ENCODE measurements around the gene SRGAP2C.
"Not testable (repeated sequence)": the region's sequence is repeated elsewhere in the genome, so short reads cannot be mapped to it uniquely, and the experiment has no call there.

GRCh38 chr1:121376986-121377385 lies 192.2 kb downstream of the SRGAP2C start:
- not testable (repeated sequence) for TF ChIP-seq EZH2 (IDR thresholded peaks at IDR 0.05); POLR2AphosphoS5 (IDR thresholded peaks at IDR 0.05; ENCODE audit: borderline replicate concordance, low read depth, low read length)
